Vagina (tissue), 2 donors: Measurements from ENCODE around the gene TOLLIP. TPM values are rescaled to one million over a fixed set of nuclear protein-coding genes. Genes with fewer than 3 reads are reported as not detected.

Experiments used
- DNase-seq, 2 donors: peaks; one replicate each; pipeline ENCODE4 v3.0.0-alpha.2; 2017; ENCODE audit errors: extremely low spot score in 2 of 2
- H3K27ac ChIP-seq: fragments of 200-600 bp; sonication (generic); one replicate; pipeline ENCODE4 v1.5.1; 2019
- H3K27me3 ChIP-seq: fragments of 200-600 bp; sonication (generic); one replicate; pipeline ENCODE4 v1.5.1; 2019
- H3K36me3 ChIP-seq, 2 donors: fragments of 200-600 bp; sonication (generic); one replicate each; pipeline ENCODE4 v1.5.1; 2017 to 2019
- H3K4me1 ChIP-seq: fragments of 200-600 bp; sonication (generic); one replicate; pipeline ENCODE4 v1.5.1; 2019
- H3K4me3 ChIP-seq, 2 donors: fragments of 200-600 bp; sonication (generic); 1 replicate in 1 of 2; 2 replicates in 1 of 2; pipeline ENCODE4 v1.5.1; 2016 to 2019
- H3K9me3 ChIP-seq: fragments of 200-600 bp; sonication (generic); one replicate; pipeline ENCODE4 v1.5.1; 2019
- POLR2A ChIP-seq, 2 donors: fragments of 450-650 bp; IDR thresholded peaks; one replicate each; pipeline ENCODE4 v1.6.1; 2017; ENCODE audit warnings: antibody characterized with exemption in 2 of 2, mild to moderate bottlenecking in 2 of 2, moderate library complexity in 2 of 2
- POLR2AphosphoS5 ChIP-seq, 2 donors: sonication (generic); formaldehyde crosslinking; IDR thresholded peaks; one replicate each; pipeline ENCODE4 v1.9.0; 2017; ENCODE audit warnings: antibody characterized with exemption in 2 of 2, mild to moderate bottlenecking in 2 of 2, low read depth in 1 of 2; ENCODE audit not compliant: insufficient read depth in 1 of 2
- intact Hi-C: fragments of 100-400 bp; cut with DNase I; formaldehyde crosslinking; loops from one replicate; pipeline ENCODE4 v1.15.1; 2023
- total RNA-seq: library from RNA; depleted of rRNA; stranded (reverse); fragments of >200 nt; gene quantifications from one replicate; pipeline ENCODE4 v1.2.3, GENCODE V29; 2016
- TF ChIP-seq, protein P1 (sequence below), 3 experiments: fragments of 450-650 bp in 2 of 3; fragments of 200-600 bp in 1 of 3; sonication (generic) in 1 of 3; IDR thresholded peaks; one replicate each; pipeline ENCODE4 v1.5.1; 2017 to 2019; ENCODE audit warnings: antibody characterized with exemption in 3 of 3, mild to moderate bottlenecking in 2 of 3, moderate library complexity in 2 of 3

The TOLLIP gene
- total RNA-seq, 1 donor from 2014 or later, result 52.5 TPM

DNA sequence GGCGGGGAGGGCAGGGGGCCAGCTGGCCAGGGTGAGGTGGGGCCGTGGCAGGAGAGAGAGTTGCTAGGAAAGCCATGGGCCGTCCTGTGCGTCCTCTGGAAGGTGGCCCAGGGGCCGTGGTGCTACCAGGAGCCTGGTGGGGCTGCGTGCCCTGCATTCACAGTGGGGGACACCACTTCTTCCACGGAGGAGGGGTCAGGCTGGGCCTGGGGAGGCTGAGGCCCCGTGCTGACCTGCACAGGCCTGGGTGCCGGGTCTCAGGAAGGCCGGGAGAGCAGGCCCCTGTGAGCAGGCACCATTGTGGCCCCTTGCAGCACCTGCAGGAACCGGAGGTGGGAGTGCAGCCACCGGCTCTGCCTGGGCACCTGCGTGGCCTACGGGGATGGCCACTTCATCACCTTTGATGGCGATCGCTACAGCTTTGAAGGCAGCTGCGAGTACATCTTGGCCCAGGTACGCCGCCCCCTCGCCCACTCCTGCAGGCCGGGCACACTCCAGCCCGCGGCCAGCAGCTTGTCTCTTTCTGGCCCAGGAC, 74.6 kb downstream of the TOLLIP start:
- H3K4me3 ChIP-seq, result no peak overlapping the region
- H3K9me3 ChIP-seq, result no peaks in the 10 kb centered on the region
- no peak for DNase-seq
- TF ChIP-seq POLR2A (IDR thresholded peaks at IDR 0.05) (no peak), POLR2AphosphoS5 (IDR thresholded peaks at IDR 0.05; ENCODE audit: insufficient read depth in 1 of 2, low read depth in 1 of 2) (no peak)
- TF ChIP-seq, protein P1, sequence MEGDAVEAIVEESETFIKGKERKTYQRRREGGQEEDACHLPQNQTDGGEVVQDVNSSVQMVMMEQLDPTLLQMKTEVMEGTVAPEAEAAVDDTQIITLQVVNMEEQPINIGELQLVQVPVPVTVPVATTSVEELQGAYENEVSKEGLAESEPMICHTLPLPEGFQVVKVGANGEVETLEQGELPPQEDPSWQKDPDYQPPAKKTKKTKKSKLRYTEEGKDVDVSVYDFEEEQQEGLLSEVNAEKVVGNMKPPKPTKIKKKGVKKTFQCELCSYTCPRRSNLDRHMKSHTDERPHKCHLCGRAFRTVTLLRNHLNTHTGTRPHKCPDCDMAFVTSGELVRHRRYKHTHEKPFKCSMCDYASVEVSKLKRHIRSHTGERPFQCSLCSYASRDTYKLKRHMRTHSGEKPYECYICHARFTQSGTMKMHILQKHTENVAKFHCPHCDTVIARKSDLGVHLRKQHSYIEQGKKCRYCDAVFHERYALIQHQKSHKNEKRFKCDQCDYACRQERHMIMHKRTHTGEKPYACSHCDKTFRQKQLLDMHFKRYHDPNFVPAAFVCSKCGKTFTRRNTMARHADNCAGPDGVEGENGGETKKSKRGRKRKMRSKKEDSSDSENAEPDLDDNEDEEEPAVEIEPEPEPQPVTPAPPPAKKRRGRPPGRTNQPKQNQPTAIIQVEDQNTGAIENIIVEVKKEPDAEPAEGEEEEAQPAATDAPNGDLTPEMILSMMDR (IDR thresholded peaks at IDR 0.05), result no peak
- no peaks in the 10 kb centered on the region for H3K4me1 ChIP-seq
- H3K36me3 ChIP-seq, result no peaks in the 10 kb centered on the region
- no peak overlapping the region for H3K27ac ChIP-seq
- intact Hi-C loops, result no loop called here
- H3K27me3 ChIP-seq, result no peaks in the 10 kb centered on the region

DNA sequence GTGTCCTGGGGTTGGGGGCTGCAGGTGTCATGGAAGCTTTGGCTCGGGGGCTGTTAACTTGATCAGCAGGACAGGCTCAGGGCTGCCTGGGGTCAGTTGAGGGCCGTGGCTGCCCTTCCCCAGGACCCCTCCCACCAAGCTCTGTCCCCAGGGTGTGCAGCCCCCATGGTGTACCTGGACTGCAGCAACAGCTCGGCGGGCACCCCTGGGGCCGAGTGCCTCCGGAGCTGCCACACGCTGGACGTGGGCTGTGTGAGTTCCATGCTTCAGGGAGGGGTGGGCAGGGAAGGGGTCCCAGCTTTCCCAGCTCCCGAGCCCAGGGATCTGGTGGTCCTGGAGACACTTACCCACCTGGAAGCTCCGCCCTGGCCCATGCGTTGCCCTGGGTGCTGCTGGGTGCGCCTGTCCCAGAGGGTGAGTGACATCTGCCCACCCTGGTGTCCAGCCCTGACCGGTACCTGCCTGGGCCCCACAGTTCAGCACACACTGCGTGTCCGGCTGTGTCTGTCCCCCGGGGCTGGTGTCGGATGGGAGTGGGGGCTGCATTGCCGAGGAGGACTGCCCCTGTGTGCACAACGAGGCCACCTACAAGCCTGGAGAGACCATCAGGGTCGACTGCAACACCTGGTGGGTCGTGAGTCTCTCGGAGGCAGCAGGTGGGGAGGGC, 75.2 kb downstream of the TOLLIP start:
- no peaks in the 10 kb centered on the region for H3K9me3 ChIP-seq
- no peak for DNase-seq
- H3K4me3 ChIP-seq, result no peak overlapping the region
- TF ChIP-seq, protein P1 (IDR thresholded peaks at IDR 0.05), result no peak
- TF ChIP-seq POLR2AphosphoS5 (IDR thresholded peaks at IDR 0.05; ENCODE audit: insufficient read depth in 1 of 2, low read depth in 1 of 2) (no peak), POLR2A (IDR thresholded peaks at IDR 0.05) (no peak)
- intact Hi-C loops, result no loop called here
- no peak overlapping the region for H3K27ac ChIP-seq
- no peaks in the 10 kb centered on the region for H3K36me3 ChIP-seq
- H3K4me1 ChIP-seq, result no peaks in the 10 kb centered on the region
- no peaks in the 10 kb centered on the region for H3K27me3 ChIP-seq

DNA sequence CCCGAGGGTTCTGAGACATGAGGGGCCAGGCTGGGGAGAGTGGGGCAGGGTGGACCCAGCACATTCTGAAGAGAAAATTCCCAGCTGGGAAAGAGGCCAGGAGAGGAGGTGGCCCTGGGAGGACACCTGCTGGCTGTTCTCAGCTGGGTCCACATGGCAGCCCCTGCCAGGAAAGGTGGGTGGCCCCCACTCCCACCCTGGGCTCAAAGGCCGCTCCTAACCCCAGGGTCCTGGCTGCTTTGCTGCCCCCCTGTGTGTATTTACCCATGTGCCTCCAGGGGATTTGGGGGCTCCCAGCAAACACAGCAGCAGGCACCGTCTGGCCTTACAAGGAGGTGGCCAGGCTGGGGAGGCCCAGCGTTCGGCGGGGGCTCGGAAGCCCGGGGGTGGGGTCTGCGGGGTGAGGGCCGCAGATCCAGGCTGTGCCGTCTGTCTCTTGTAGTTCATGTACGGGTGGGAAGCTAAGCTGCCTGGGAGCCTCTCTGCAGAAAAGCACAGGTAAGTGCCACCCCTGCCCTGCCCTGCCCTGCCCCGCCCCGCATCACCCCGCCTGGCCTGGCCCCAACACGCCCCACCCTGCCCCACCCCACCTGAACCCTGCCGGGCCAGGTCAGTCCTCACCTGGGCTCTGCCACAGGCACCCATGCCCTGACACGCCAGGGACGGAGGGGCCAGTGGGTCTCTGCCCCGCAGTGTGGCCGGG, 75.9 kb downstream of the TOLLIP start:
- Histone ChIP-seq H3K4me3 (no peak overlapping the region), H3K4me1 (no peaks in the 10 kb centered on the region), H3K27ac (no peak overlapping the region), H3K36me3 (no peaks in the 10 kb centered on the region), H3K27me3 (no peaks in the 10 kb centered on the region), H3K9me3 (no peaks in the 10 kb centered on the region)
- intact Hi-C loops, result no loop called here
- TF ChIP-seq POLR2A (IDR thresholded peaks at IDR 0.05), result no peak
- no peak for TF ChIP-seq POLR2AphosphoS5 (IDR thresholded peaks at IDR 0.05; ENCODE audit: insufficient read depth in 1 of 2, low read depth in 1 of 2)
- TF ChIP-seq, protein P1 (IDR thresholded peaks at IDR 0.05), result no peak
- no peak for DNase-seq

DNA sequence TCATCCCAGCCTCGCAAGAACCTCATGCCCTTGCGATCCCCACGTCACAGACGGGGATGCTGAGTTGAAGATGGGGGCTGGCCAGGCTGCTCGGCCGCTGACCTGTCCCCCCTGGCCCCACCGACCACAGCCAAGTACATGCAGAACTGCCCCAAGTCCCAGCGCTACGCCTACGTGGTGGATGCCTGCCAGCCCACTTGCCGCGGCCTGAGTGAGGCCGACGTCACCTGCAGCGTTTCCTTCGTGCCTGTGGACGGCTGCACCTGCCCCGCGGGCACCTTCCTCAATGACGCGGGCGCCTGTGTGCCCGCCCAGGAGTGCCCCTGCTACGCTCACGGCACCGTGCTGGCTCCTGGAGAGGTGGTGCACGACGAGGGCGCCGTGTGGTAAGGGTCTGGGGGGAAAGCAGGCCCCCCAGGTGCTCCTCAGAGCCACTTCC, 76.5 kb downstream of the TOLLIP start:
- no peak for DNase-seq
- Histone ChIP-seq H3K27ac (no peak overlapping the region), H3K27me3 (no peaks in the 10 kb centered on the region), H3K36me3 (no peaks in the 10 kb centered on the region), H3K4me3 (no peak overlapping the region), H3K9me3 (no peaks in the 10 kb centered on the region), H3K4me1 (no peaks in the 10 kb centered on the region)
- TF ChIP-seq, protein P1 (IDR thresholded peaks at IDR 0.05), result no peak
- TF ChIP-seq POLR2A (IDR thresholded peaks at IDR 0.05) (no peak), POLR2AphosphoS5 (IDR thresholded peaks at IDR 0.05; ENCODE audit: insufficient read depth in 1 of 2, low read depth in 1 of 2) (no peak)
- intact Hi-C loops, result no loop called here
